Transverse colon (tissue), 3 donors: ENCODE data around the gene EGLN2.
"Not testable (repeated sequence)": the region's sequence is repeated elsewhere in the genome, so short reads cannot be mapped to it uniquely, and the experiment has no call there.

Experiments
- CTCF ChIP-seq, 5 experiments: fragments of 200-600 bp in 3 of 5; fragments of 450-650 bp in 2 of 5; sonication (generic) in 3 of 5; IDR thresholded peaks; 1 replicate in 2 of 5; 2 replicates in 3 of 5; pipeline ENCODE4 v1.5.1; 2016 to 2017; ENCODE audit warnings: antibody characterized with exemption in 5 of 5, inconsistent platforms in 3 of 5, mild to moderate bottlenecking in 2 of 5, moderate library complexity in 1 of 5
- EP300 ChIP-seq: sonication (generic); formaldehyde crosslinking; IDR thresholded peaks from one replicate; pipeline ENCODE4 v1.6.1; 2017; ENCODE audit warnings: antibody characterized with exemption, low read depth
- POLR2A ChIP-seq: fragments of 450-650 bp; IDR thresholded peaks from one replicate; pipeline ENCODE4 v1.6.1; 2016; ENCODE audit warnings: antibody characterized with exemption, mild to moderate bottlenecking, moderate library complexity

GRCh38 chr19:40842997-40843652 is 44.1 kb downstream of the EGLN2 start:
- not testable (repeated sequence) for TF ChIP-seq CTCF (IDR thresholded peaks at IDR 0.05); POLR2A; EP300
